H1 (cell line): ENCODE results near the gene KCNT1. TPM values are rescaled to one million over a fixed set of nuclear protein-coding genes. Genes with fewer than 3 reads are reported as not detected.

Experiments
- CTCF ChIA-PET: fragments of 300-600 bp; sonication (Branson Sonifier 250); formaldehyde crosslinking; loops from one replicate; lab custom pipeline; 2021; ENCODE audit not compliant: partially characterized antibody; lab: Charles Lee
- POLR2A ChIA-PET: fragments of 300-600 bp; sonication (Branson Sonifier 250); formaldehyde crosslinking; loops from one replicate; lab custom pipeline; 2021; ENCODE audit warnings: inconsistent platforms; ENCODE audit not compliant: partially characterized antibody; lab: Charles Lee
- DNase-seq, 2 experiments: peaks; one replicate each; pipeline versions ENCODE4 v3.0.0 to v3.0.0-alpha.2; 2010 to 2022; ENCODE audit warnings: low spot score in 2 of 2, low read depth in 1 of 2, mixed read lengths in 1 of 2
- FAIRE-seq: peaks from 2 replicates; lab custom pipeline; 2011; peaks lifted over from hg19 to GRCh38; lab: Jason Lieb, UNC
- H2AFZ ChIP-seq: 2 replicates; pipeline ENCODE4 v1.8.1; 2012; ENCODE audit warnings: low read length, inconsistent platforms
- H2AK5ac ChIP-seq: 2 replicates; pipeline ENCODE4 v1.6.1; 2013; ENCODE audit warnings: low read depth, low read length
- H2BK120ac ChIP-seq: replicated peaks from 2 replicates; pipeline ENCODE3; 2013; ENCODE audit warnings: low read depth, low read length, inconsistent platforms
- H2BK12ac ChIP-seq: 2 replicates; pipeline ENCODE4 v1.6.1; 2013; ENCODE audit warnings: low read depth, low read length
- H2BK15ac ChIP-seq: 2 replicates; pipeline ENCODE4 v1.6.1; 2013; ENCODE audit warnings: low read length
- H2BK20ac ChIP-seq: 2 replicates; pipeline ENCODE4 v1.6.1; 2013; ENCODE audit warnings: low read length
- H2BK5ac ChIP-seq: 2 replicates; pipeline ENCODE4 v1.6.1; 2013; ENCODE audit warnings: low read depth, low read length
- H3K14ac ChIP-seq: 2 replicates; pipeline ENCODE4 v1.6.1; 2013; ENCODE audit warnings: inconsistent platforms; ENCODE audit not compliant: insufficient read length
- H3K18ac ChIP-seq: 2 replicates; pipeline ENCODE4 v1.6.1; 2013; ENCODE audit warnings: low read length; ENCODE audit errors: extremely low read depth
- H3K23ac ChIP-seq: 2 replicates; pipeline ENCODE4 v1.6.1; 2013; ENCODE audit warnings: inconsistent platforms; ENCODE audit not compliant: insufficient read length
- H3K23me2 ChIP-seq: 2 replicates; pipeline ENCODE4 v1.6.1; 2013; ENCODE audit warnings: low read depth, low read length
- H3K27ac ChIP-seq: 2 replicates; pipeline ENCODE4 v1.6.1; 2011; ENCODE audit warnings: low read depth, low read length, inconsistent platforms
- H3K27me3 ChIP-seq, 4 experiments: replicated peaks in 1 of 4; 1 replicate in 1 of 4; 2 replicates in 3 of 4; pipeline versions ENCODE4 v1.6.1 to v1.8.1; 2011 to 2013; ENCODE audit warnings: low read length in 3 of 4, mild to moderate bottlenecking in 3 of 4, inconsistent platforms in 2 of 4, mixed read lengths in 2 of 4, moderate library complexity in 1 of 4; ENCODE audit not compliant: control insufficient read depth in 3 of 4, insufficient read depth in 3 of 4; ENCODE audit errors: extremely low read depth in 1 of 4
- H3K36me3 ChIP-seq, 4 experiments: 2 replicates each; pipeline versions ENCODE4 v1.6.1 to v1.8.1; 2011 to 2013; ENCODE audit warnings: mild to moderate bottlenecking in 4 of 4, low read length in 3 of 4, moderate library complexity in 2 of 4, control low read depth in 1 of 4, inconsistent platforms in 1 of 4; ENCODE audit not compliant: insufficient read depth in 4 of 4, control insufficient read depth in 2 of 4
- H3K4ac ChIP-seq: replicated peaks from 2 replicates; pipeline ENCODE3; 2013; ENCODE audit warnings: low read length, low read depth, mixed read lengths, inconsistent platforms; ENCODE audit not compliant: insufficient read length
- H3K4me1 ChIP-seq, 4 experiments: replicated peaks in 1 of 4; 1 replicate in 1 of 4; 2 replicates in 3 of 4; pipeline versions ENCODE4 v1.6.1 to v1.8.1; 2011 to 2013; ENCODE audit warnings: low read length in 3 of 4, inconsistent platforms in 2 of 4, mixed read lengths in 1 of 4; ENCODE audit not compliant: insufficient read depth in 4 of 4, control insufficient read depth in 3 of 4
- H3K4me2 ChIP-seq, 2 experiments: 2 replicates each; pipeline versions ENCODE4 v1.6.1 to v1.8.1; 2011 to 2013; ENCODE audit warnings: low read depth in 2 of 2, low read length in 2 of 2, control low read depth in 1 of 2, inconsistent platforms in 1 of 2, mild to moderate bottlenecking in 1 of 2; ENCODE audit not compliant: insufficient read depth in 1 of 2
- H3K4me3 ChIP-seq, 4 experiments: fragments of 200-600, 300-600 bp in 1 of 4; sonication (generic), shearing (Covaris generic), sonication (Bioruptor Twin) in 1 of 4; 2 replicates each; pipeline versions ENCODE4 v1.5.1 to v1.8.1; 2011 to 2016; ENCODE audit warnings: low read length in 4 of 4, low read depth in 3 of 4, control low read depth in 2 of 4, inconsistent platforms in 2 of 4, mild to moderate bottlenecking in 2 of 4, mixed read lengths in 1 of 4, moderate library complexity in 1 of 4; ENCODE audit not compliant: insufficient read depth in 2 of 4; ENCODE audit errors: extremely low read depth in 1 of 4
- H3K56ac ChIP-seq: replicated peaks from 2 replicates; pipeline ENCODE3; 2013; ENCODE audit warnings: low read depth, mild to moderate bottlenecking, mixed read lengths, low read length, inconsistent platforms; ENCODE audit not compliant: insufficient read length
- H3K79me1 ChIP-seq: 2 replicates; pipeline ENCODE4 v1.6.1; 2013; ENCODE audit warnings: low read depth, low read length, control low read depth
- H3K79me2 ChIP-seq, 2 experiments: 2 replicates each; pipeline versions ENCODE4 v1.6.1 to v1.8.1; 2012 to 2013; ENCODE audit warnings: low read length in 2 of 2, mild to moderate bottlenecking in 2 of 2, inconsistent platforms in 1 of 2; ENCODE audit not compliant: insufficient read depth in 2 of 2, control insufficient read depth in 1 of 2
- H3K9ac ChIP-seq, 4 experiments: replicated peaks in 1 of 4; 1 replicate in 1 of 4; 2 replicates in 3 of 4; pipeline versions ENCODE4 v1.6.1 to v1.8.1; 2011 to 2013; ENCODE audit warnings: low read depth in 3 of 4, low read length in 3 of 4, control low read depth in 2 of 4, mild to moderate bottlenecking in 2 of 4, moderate library complexity in 2 of 4, inconsistent platforms in 1 of 4; ENCODE audit errors: extremely low read depth in 1 of 4
- H3K9me3 ChIP-seq, 2 experiments: 2 replicates each; pipeline versions ENCODE4 v1.6.1 to v1.8.1; 2012 to 2013; ENCODE audit warnings: mild to moderate bottlenecking in 2 of 2, moderate library complexity in 2 of 2, control low read depth in 1 of 2, inconsistent platforms in 1 of 2, low read depth in 1 of 2, low read length in 1 of 2, mixed read lengths in 1 of 2; ENCODE audit not compliant: insufficient read depth in 2 of 2
- H4K20me1 ChIP-seq, 2 experiments: replicated peaks in 1 of 2; 2 replicates each; pipeline versions ENCODE3 to v1.8.1; 2011 to 2013; ENCODE audit warnings: inconsistent platforms in 2 of 2, low read length in 2 of 2, mild to moderate bottlenecking in 1 of 2; ENCODE audit not compliant: insufficient read depth in 2 of 2, control insufficient read depth in 1 of 2
- H4K5ac ChIP-seq: 2 replicates; pipeline ENCODE4 v1.6.1; 2013; ENCODE audit warnings: low read length, low read depth, mixed read lengths, inconsistent platforms; ENCODE audit not compliant: insufficient read length
- H4K8ac ChIP-seq: 2 replicates; pipeline ENCODE4 v1.8.0; 2013; ENCODE audit warnings: mild to moderate bottlenecking, moderate library complexity, low read length, inconsistent platforms; ENCODE audit not compliant: insufficient read depth; ENCODE audit errors: extremely low read depth
- H4K91ac ChIP-seq: replicated peaks from 2 replicates; pipeline ENCODE3; 2013; ENCODE audit warnings: low read length, mixed read lengths, inconsistent platforms; ENCODE audit not compliant: insufficient read length
- WGBS, 2 experiments: shearing (Covaris generic) in 1 of 2; methylation state at CpG; one replicate each; pipeline versions ENCODE4 v1.1.6 to v1.1.7; 2013 to 2015; ENCODE audit warnings: low lambda C conversion rate in 2 of 2, mixed read lengths in 2 of 2, inconsistent platforms in 1 of 2, low coverage in 1 of 2, missing lambda C conversion rate in 1 of 2; ENCODE audit not compliant: insufficient replicate concordance in 2 of 2, insufficient coverage in 1 of 2, insufficient read length in 1 of 2; ENCODE audit errors: extremely low coverage in 1 of 2, missing lambda C conversion rate in 1 of 2; 5-methylcytosine and 5-hydroxymethylcytosine counted together
- polyA plus RNA-seq, 7 experiments: library from polyadenylated mRNA; depleted of rRNA in 3 of 7; stranded (reverse) in 5 of 7; unstranded in 2 of 7; fragments of >200 nt in 5 of 7; fragments of 200-250 nt in 2 of 7; gene quantifications; 1 replicate in 5 of 7; 2 replicates in 1 of 7; 4 replicates in 1 of 7; pipeline versions ENCODE4 v1.2.1 to v1.2.3, GENCODE V29; 2011 to 2013; ENCODE audit warnings: missing spikeins in 2 of 7, mixed read lengths in 2 of 7
- total RNA-seq: library from RNA; stranded (reverse); fragmentation: NEBNext Ultra II Directional; extraction: Animal tissue kit (Norgen Biotek cat#: 25700); gene quantifications from 2 replicates; pipeline ENCODE4 v1.2.1, GENCODE V29; 2021
- TF ChIP-seq, protein P1 (sequence below): IDR thresholded peaks from 2 replicates; pipeline ENCODE4 v1.6.1; 2011; ENCODE audit warnings: low read depth, mild to moderate bottlenecking, low read length; ENCODE audit not compliant: insufficient read depth

KCNT1 gene
- total and polyA plus RNA-seq, 2 of the 8 experiments (the other 6 are each of a cell fraction or from before 2014, with no cell fraction given) = 0.13 to 0.20 TPM

DNA sequence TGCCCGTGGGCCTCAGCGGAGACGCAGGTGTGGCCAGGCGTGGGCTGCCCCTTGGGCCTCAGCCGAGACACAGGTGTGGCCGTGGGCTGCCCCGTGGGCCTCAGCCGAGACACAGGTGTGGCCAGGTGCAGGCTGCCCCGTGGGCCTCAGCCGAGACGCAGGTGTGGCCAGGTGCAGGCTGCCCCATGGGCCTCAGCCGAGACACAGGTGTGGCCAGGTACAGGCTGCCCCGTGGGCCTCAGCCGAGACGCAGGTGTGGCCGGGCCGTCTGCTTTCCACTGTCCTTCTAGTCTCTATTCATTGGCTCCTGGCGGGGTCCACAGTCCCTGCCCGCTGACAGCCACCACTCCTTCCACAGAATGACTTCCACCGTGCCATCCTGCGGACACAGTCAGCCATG, 56.1 kb downstream of the KCNT1 start:
- FAIRE-seq = no peak
- Histone ChIP-seq H4K20me1 (no peaks in the 10 kb centered on the region), H3K14ac (no peak overlapping the region), H4K91ac (no peak overlapping the region), H3K18ac (no peak overlapping the region), H3K4ac (no peak overlapping the region), H3K27ac (no peak overlapping the region), H2BK120ac (no peak overlapping the region), H3K79me1 (no peaks in the 10 kb centered on the region), H3K23ac (no peak overlapping the region), H4K5ac (no peak overlapping the region), H3K4me3 (no peak overlapping the region), H2AK5ac (no peak overlapping the region), H3K79me2 (no peaks in the 10 kb centered on the region), H3K4me1 (no peaks in the 10 kb centered on the region), H3K23me2 (peaks cover under 1% of the 10 kb centered on the region; the same call in 1 of the 2 replicates), H3K36me3 (no peaks in the 10 kb centered on the region), H3K56ac (no peak overlapping the region), H3K4me2 (no peak overlapping the region), H2BK20ac (no peak overlapping the region), H3K9me3 (0 out of 4 replicates have a peak, but pooled peaks cover 0 to 9% of the 10 kb centered on the region in 2 experiments), H4K8ac (no peak overlapping the region), H2BK15ac (no peak overlapping the region), H3K27me3 (no peaks in the 10 kb centered on the region), H2BK5ac (no peak overlapping the region), H2BK12ac (no peak overlapping the region), H2AFZ (no peak overlapping the region), H3K9ac (no peak overlapping the region)
- 88% methylated on average over 15 of the region's 21 CpGs; no CpG with 5 or more reads in 1 of the 2 experiments for WGBS, 2 experiments
- no peak for DNase-seq
- TF ChIP-seq, protein P1, sequence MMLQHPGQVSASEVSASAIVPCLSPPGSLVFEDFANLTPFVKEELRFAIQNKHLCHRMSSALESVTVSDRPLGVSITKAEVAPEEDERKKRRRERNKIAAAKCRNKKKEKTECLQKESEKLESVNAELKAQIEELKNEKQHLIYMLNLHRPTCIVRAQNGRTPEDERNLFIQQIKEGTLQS = no peak
- POLR2A ChIA-PET = no interaction called here
- CTCF ChIA-PET = no interaction called here
